B cell (primary cell): Measurements from ENCODE around the gene OTUB2.

ENCODE experiments used
- EZH2 ChIP-seq: IDR thresholded peaks from 2 replicates; pipeline ENCODE4 v1.6.1; 2012; ENCODE audit warnings: borderline replicate concordance, low read depth, mild to moderate bottlenecking, moderate library complexity, low read length; ENCODE audit not compliant: insufficient read depth, poor library complexity, severe bottlenecking
- TF ChIP-seq, protein P1 (sequence below): fragments of 200-600 bp; IDR thresholded peaks from one replicate; pipeline ENCODE4 v1.8.0; 2022; ENCODE audit warnings: antibody characterized with exemption, mild to moderate bottlenecking

DNA sequence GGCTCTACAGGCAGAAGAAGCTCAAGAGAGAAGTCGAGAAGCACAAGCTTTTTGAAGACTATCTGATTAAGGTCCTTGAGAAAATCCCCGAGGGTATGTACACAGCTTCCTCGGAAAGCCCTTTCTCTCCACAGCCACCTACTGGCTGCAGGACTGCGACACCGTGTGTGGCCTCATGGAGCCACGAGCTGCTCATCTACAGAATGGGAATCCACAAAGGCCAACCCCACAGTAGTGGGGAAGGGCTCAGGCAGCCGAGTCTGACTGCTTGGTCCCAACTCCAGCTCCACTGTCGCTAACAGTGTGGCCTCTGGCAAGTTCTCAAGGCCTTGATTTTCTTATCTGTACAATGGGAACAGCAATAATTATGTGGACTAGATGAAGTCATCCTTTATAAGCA lies 26.6 kb upstream of the OTUB2 start:
- TF ChIP-seq, protein P1, sequence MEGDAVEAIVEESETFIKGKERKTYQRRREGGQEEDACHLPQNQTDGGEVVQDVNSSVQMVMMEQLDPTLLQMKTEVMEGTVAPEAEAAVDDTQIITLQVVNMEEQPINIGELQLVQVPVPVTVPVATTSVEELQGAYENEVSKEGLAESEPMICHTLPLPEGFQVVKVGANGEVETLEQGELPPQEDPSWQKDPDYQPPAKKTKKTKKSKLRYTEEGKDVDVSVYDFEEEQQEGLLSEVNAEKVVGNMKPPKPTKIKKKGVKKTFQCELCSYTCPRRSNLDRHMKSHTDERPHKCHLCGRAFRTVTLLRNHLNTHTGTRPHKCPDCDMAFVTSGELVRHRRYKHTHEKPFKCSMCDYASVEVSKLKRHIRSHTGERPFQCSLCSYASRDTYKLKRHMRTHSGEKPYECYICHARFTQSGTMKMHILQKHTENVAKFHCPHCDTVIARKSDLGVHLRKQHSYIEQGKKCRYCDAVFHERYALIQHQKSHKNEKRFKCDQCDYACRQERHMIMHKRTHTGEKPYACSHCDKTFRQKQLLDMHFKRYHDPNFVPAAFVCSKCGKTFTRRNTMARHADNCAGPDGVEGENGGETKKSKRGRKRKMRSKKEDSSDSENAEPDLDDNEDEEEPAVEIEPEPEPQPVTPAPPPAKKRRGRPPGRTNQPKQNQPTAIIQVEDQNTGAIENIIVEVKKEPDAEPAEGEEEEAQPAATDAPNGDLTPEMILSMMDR = no peak
- no peak for TF ChIP-seq EZH2
